Measurements from ENCODE around the gene GPC6. TPM values are rescaled to one million over a fixed set of nuclear protein-coding genes. Genes with fewer than 3 reads are reported as not detected.

The GPC6 gene
- total and polyA plus RNA-seq, 9 of the 15 experiments (the other 6 are each of a cell fraction or from before 2014, with no cell fraction given): under 0.01 to 0.20 (median 0.01) TPM; not detected in 4

DNA sequence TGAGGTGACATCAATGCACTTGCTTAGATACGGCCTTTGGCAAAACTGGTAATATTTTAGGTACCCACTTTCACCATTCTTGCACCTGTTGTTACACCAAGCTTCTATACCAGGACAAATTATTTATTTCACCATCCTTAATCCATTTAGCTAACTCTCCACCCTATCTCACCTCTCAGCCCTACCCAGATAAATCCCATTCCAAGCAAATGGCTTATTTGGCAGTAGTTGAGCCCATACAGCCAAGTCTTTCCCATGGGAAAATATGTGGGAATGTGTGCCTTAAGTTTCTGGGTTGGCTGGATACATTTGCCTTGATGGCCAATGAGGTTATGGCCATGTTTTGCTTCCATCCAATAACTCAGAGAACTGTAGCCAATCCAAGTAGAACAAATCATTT is 551.9 kb downstream of the GPC6 start:
- H3K9me3 ChIP-seq (replicated peaks; ENCODE audit: control insufficient read depth, insufficient read depth, low read depth, low read length): no peaks in the 10 kb centered on the region; the same call in 1 of the 2 replicates
- in situ Hi-C loops (cut with MboI): no loop called here
- no peaks in the 10 kb centered on the region for H3K9me1 ChIP-seq (ENCODE audit: control insufficient read depth, insufficient read depth, low read length)
- no peak overlapping the region for H3K27ac ChIP-seq (ENCODE audit: extremely low read depth, low read depth, low read length)
- no peaks in the 10 kb centered on the region for H3K27me3 ChIP-seq (ENCODE audit: control insufficient read depth in 2 of 2, insufficient read depth in 2 of 2, low read length in 2 of 2)
- WGBS (ENCODE audit: insufficient coverage, low coverage, missing lambda C conversion rate): 0% methylated on average over 1 of the region's 1 CpG
- no peak overlapping the region for H3K9ac ChIP-seq (ENCODE audit: insufficient read depth in 1 of 2, low read depth in 2 of 2, low read length in 2 of 2)
- H4K20me1 ChIP-seq (replicated peaks; ENCODE audit: control insufficient read depth, insufficient read depth, low read length): no peaks in the 10 kb centered on the region
- H3K4me1 ChIP-seq (replicated peaks in 1 of 2; ENCODE audit: control insufficient read depth in 2 of 2, insufficient read depth in 2 of 2, low read length in 2 of 2): no peaks in the 10 kb centered on the region
- no peak for FAIRE-seq
- H3K36me3 ChIP-seq (ENCODE audit: control insufficient read depth, insufficient read depth, low read length): no peaks in the 10 kb centered on the region
- H2AFZ ChIP-seq (ENCODE audit: low read depth, low read length): no peak overlapping the region
- POLR2A ChIA-PET: no interaction called here
- BruUV-seq (replicated peaks): no TSS peak
- intact Hi-C loops (cut with micrococcal nuclease): no loop called here
- H3K4me3 ChIP-seq: no peak overlapping the region
- CTCF ChIA-PET (ENCODE audit: low intra/inter-chr PET ratio): no interaction called here
- no peak for DNase-seq (ENCODE audit: extremely low read depth in 1 of 4, low spot score in 3 of 4)
- no peaks in the 10 kb centered on the region for H3K79me2 ChIP-seq (ENCODE audit: control insufficient read depth, insufficient read depth, low read length)
- no peak for ATAC-seq
- no peak overlapping the region for H3K4me2 ChIP-seq (ENCODE audit: insufficient read depth, low read length)
- TF ChIP-seq SRF (CRISPR knock-in tag; IDR thresholded peaks at IDR 0.05) (no peak), LCOR (CRISPR knock-in tag; IDR thresholded peaks at IDR 0.05) (no peak), TAF9B (IDR thresholded peaks at IDR 0.05; ENCODE audit: partially characterized antibody) (no peak), SAFB2 (IDR thresholded peaks at IDR 0.05; ENCODE audit: borderline replicate concordance, low read depth, low read length, severe bottlenecking) (no peak), ZNF395 (CRISPR knock-in tag; IDR thresholded peaks at IDR 0.05) (no peak), ZNF592 (IDR thresholded peaks at IDR 0.05) (no peak), PHF21A (IDR thresholded peaks at IDR 0.05; ENCODE audit: borderline replicate concordance, low read depth) (no peak), KAT8 (IDR thresholded peaks at IDR 0.05; ENCODE audit: low read depth) (no peak), TEAD2 (tag; IDR thresholded peaks at IDR 0.05) (no peak), CBX3 (IDR thresholded peaks at IDR 0.05; ENCODE audit: borderline replicate concordance in 1 of 2, low read length in 2 of 2) (no peak), ZNF584 (CRISPR knock-in tag; IDR thresholded peaks at IDR 0.05; ENCODE audit: low read depth) (no peak), ZNF212 (CRISPR knock-in tag; IDR thresholded peaks at IDR 0.05) (no peak), TRIM28 (IDR thresholded peaks at IDR 0.05) (no peak), ZSCAN29 (IDR thresholded peaks at IDR 0.05) (no peak), ZNF707 (CRISPR knock-in tag; conservative IDR thresholded peaks at IDR 0.05) (no peak), E2F1 (CRISPR knock-in tag; IDR thresholded peaks at IDR 0.05) (no peak), CSDE1 (IDR thresholded peaks at IDR 0.05) (no peak)
